ENCODE results near the gene SVBP. TPM values are rescaled to one million over a fixed set of nuclear protein-coding genes. Genes with fewer than 3 reads are reported as not detected.

The SVBP gene
- total and polyA plus RNA-seq, 2 donors (not counting 1 experiment from before 2014, with no cell fraction given), result 12.6 to 21.9 TPM

DNA sequence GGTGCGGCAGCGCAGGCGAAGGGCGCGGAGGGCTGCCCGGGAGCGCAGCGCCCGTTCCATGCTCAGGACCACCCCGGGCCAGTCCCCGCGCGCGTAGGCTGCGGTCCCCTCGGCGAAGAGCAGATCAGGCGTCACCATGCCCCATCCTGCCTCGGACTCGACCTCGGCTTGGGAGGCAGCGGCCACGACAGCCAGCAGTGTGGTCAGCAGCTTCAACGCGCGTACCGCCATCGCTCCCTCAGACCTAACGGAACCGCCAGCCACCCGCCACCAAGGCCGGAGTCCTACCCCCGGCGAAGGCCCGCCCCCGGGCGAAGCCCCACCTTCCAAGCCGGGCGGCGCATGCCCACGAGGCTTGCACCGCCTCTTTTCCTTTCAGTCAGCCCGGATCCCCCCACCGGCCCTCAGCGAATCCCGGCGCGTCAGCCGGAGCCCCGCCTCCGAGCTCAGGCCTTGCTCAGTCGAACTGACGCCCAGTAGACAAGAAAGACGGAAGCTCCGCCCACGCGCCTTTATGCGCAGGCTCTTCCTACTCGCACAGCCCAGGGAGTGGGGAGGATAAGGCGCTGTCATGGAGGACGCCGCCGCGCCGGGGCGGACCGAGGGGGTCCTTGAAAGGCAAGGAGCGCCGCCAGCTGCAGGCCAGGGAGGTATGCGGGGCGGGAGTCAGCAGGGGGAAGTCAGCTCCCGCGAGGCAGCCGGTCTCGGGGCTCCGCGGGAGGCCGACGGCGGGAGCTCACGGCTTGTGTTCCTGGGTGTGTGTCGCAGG is 50.3 kb downstream of the SVBP start, which contains the start of the genes C1orf50 and P3H1:
TSS of gene C1orf50 (plus strand) at position 509 of the 769 bp plus-strand sequence. CDS start at position 572, 63 bp downstream.
TSS of gene P3H1 (minus strand) at position 288 of the 769 bp plus-strand sequence. CDS start at position 231, 57 bp downstream.
- Histone ChIP-seq H3K9me3 (ENCODE audit: control extremely low read depth in 1 of 3, control insufficient read depth in 2 of 3, insufficient read depth in 1 of 3, low read length in 2 of 3) (no peaks in the 10 kb centered on the region), H3K9ac (ENCODE audit: low read length) (peak within 1 kb of the TSS; percentile 80), H3K27me3 (replicated peaks in 1 of 4; ENCODE audit: control extremely low read depth in 1 of 4, control insufficient read depth in 3 of 4, insufficient read depth in 4 of 4, low read length in 3 of 4) (no peaks in the 10 kb centered on the region), H2AFZ (ENCODE audit: insufficient read depth, low read depth, low read length, poor library complexity, severe bottlenecking) (peak within 1 kb of the TSS; percentile 92), H3K4me1 (ENCODE audit: control insufficient read depth in 2 of 2, insufficient read depth in 2 of 2, low read length in 2 of 2) (peaks cover 27 to 31% of the 10 kb centered on the region in 2 donors), H3K4me3 (ENCODE audit: control extremely low read depth in 1 of 5, extremely low read depth in 1 of 5, insufficient read depth in 1 of 5, low read depth in 2 of 5, low read length in 4 of 5) (peak within 1 kb of the TSS; percentile 71 to 92 (median 76)), H3K36me3 (replicated peaks in 1 of 2; ENCODE audit: control extremely low read depth in 1 of 2, control insufficient read depth in 1 of 2, extremely low read depth in 1 of 2, insufficient read depth in 2 of 2, low read length in 1 of 2) (peaks cover 0 to 2% of the 10 kb centered on the region in 2 experiments), H3K79me2 (ENCODE audit: control insufficient read depth, insufficient read depth, low read length) (peaks cover 91% of the 10 kb centered on the region), H3K27ac (ENCODE audit: low read length in 2 of 2) (peak within 1 kb of the TSS; percentile 53 to 83), H3K4me2 (replicated peaks; ENCODE audit: low read depth, low read length, poor library complexity, severe bottlenecking) (peak within 1 kb of the TSS; percentile 84), H4K20me1 (ENCODE audit: control insufficient read depth, insufficient read depth, low read length, poor library complexity, severe bottlenecking) (no peaks in the 10 kb centered on the region)
- ATAC-seq (ENCODE audit: low read depth) (peak; percentile 92), DNase-seq (peak; percentile 100)
- intact Hi-C loops (cut with micrococcal nuclease), result loop anchor here (1.0 to 10.0 kb wide), 12 partner anchors 50 to 1265 kb away; partner anchors contain the start of genes CFAP57, EBNA1BP2, ELOVL1 and ERMAP
- WGBS (ENCODE audit: insufficient coverage), result under 1% methylated on average over 82 of the region's 82 CpGs
- Mint-ChIP-seq H3K9me3 (ENCODE audit: insufficient read depth) (no peaks in the 10 kb centered on the region), H3K4me3 (no peak within 1 kb of the TSS), H3K27ac (peak within 1 kb of the TSS; percentile 98), H3K4me1 (peaks cover 24% of the 10 kb centered on the region), H3K27me3 (no peaks in the 10 kb centered on the region)
- ChIA-PET CTCF (interaction anchor here (0.8 to 3.0 kb wide), 19 partner anchors 10 to 308 kb away, joined by 3 to 27 read pairs (median 4); partner anchors contain the start of genes PPIH, YBX1 and ZNF691), POLR2A (interaction anchor here (0.5 to 2.3 kb wide), 11 partner anchors 11 to 1300 kb away, joined by 3 to 22 read pairs (median 3); partner anchors contain the start of genes CCDC30, ELOVL1, MED8 and PPIH)
- TF ChIP-seq EZH2 (IDR thresholded peaks at IDR 0.05; ENCODE audit: borderline replicate concordance, insufficient read depth, low read depth, low read length, poor library complexity, severe bottlenecking) (no peak), CTCF (IDR thresholded peaks at IDR 0.05) (no peak)
